Measurements from ENCODE around the gene KCNC4.

DNA sequence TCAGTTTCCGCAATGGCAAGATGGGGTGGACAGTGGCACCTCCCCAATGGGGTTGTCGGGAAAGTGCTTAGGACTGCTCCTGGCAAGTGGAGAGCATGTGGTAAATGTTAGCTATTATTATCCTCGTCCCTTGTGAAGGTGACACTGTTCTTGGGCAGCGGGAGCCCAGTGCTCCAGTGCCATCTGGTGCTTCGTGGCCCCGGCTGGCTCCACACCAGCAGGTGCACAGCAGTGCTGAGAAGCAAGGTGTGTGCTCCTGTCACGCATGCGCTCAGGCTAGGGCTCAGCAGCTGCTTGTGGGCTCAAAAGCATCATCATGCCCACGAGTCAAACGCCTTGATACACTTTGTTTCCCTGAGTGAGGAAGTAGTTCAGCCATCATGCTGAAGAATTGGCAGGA lies 24.9 kb upstream of the KCNC4 start:
- no peak for TF ChIP-seq POLR2A (IDR thresholded peaks at IDR 0.05)
- TF ChIP-seq, protein P1, sequence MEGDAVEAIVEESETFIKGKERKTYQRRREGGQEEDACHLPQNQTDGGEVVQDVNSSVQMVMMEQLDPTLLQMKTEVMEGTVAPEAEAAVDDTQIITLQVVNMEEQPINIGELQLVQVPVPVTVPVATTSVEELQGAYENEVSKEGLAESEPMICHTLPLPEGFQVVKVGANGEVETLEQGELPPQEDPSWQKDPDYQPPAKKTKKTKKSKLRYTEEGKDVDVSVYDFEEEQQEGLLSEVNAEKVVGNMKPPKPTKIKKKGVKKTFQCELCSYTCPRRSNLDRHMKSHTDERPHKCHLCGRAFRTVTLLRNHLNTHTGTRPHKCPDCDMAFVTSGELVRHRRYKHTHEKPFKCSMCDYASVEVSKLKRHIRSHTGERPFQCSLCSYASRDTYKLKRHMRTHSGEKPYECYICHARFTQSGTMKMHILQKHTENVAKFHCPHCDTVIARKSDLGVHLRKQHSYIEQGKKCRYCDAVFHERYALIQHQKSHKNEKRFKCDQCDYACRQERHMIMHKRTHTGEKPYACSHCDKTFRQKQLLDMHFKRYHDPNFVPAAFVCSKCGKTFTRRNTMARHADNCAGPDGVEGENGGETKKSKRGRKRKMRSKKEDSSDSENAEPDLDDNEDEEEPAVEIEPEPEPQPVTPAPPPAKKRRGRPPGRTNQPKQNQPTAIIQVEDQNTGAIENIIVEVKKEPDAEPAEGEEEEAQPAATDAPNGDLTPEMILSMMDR (IDR thresholded peaks at IDR 0.05), result no peak
